Right lobe of liver (tissue), 6 donors: ENCODE measurements around the gene PGGT1B. TPM values are rescaled to one million over a fixed set of nuclear protein-coding genes. Genes with fewer than 3 reads are reported as not detected.

Experiments used
- ATAC-seq, 4 donors: fragments of 200-7000 bp; cut with Tn5 transposase; one replicate each; pipeline ENCODE4 v1.9.1; 2020; ENCODE audit warnings: mild to moderate bottlenecking in 4 of 4, moderate library complexity in 4 of 4
- DNase-seq, 3 donors: peaks; one replicate each; pipeline ENCODE4 v3.0.0-alpha.2; 2020
- H3K27ac ChIP-seq, 3 donors: fragments of 200-600 bp; one replicate each; pipeline ENCODE4 v1.8.0; 2022
- H3K27me3 ChIP-seq, 2 donors: fragments of 200-600 bp; one replicate each; pipeline ENCODE4 v1.8.0; 2022
- H3K36me3 ChIP-seq, 4 donors: fragments of 200-600 bp; sonication (generic) in 1 of 4; one replicate each; pipeline versions ENCODE4 v1.5.1 to v1.8.0; 2017 to 2022; ENCODE audit warnings: control low read depth in 1 of 4
- H3K4me1 ChIP-seq, 4 donors: fragments of 200-600 bp; sonication (generic) in 1 of 4; one replicate each; pipeline versions ENCODE4 v1.5.1 to v1.8.0; 2017 to 2022; ENCODE audit warnings: control low read depth in 1 of 4
- H3K4me3 ChIP-seq, 3 donors: fragments of 200-600 bp; one replicate each; pipeline ENCODE4 v1.8.0; 2022
- H3K9me3 ChIP-seq, 4 donors: fragments of 200-600 bp; sonication (generic) in 1 of 4; one replicate each; pipeline versions ENCODE4 v1.5.1 to v1.8.0; 2017 to 2022; ENCODE audit warnings: control low read depth in 1 of 4
- POLR2A ChIP-seq: fragments of 450-650 bp; IDR thresholded peaks from one replicate; pipeline ENCODE4 v1.6.1; 2017; ENCODE audit warnings: antibody characterized with exemption, mild to moderate bottlenecking
- WGBS: methylation state at CpG from one replicate; pipeline ENCODE4 v1.1.6; 2018; ENCODE audit warnings: low coverage, low lambda C conversion rate; ENCODE audit not compliant: insufficient coverage; ENCODE audit errors: missing lambda C conversion rate; 5-methylcytosine and 5-hydroxymethylcytosine counted together
- intact Hi-C, 2 donors: fragments of 100-400 bp; cut with DNase I; formaldehyde crosslinking; loops; one replicate each; pipeline versions ENCODE4 v1.11.2 to v1.14.1; 2022
- total RNA-seq, 6 experiments: library from RNA; depleted of rRNA in 2 of 6; stranded (reverse); fragments of >200 nt in 2 of 6; fragmentation: NEBNext Ultra II Directional in 3 of 6; extraction: Animal tissue kit (Norgen Biotek cat#: 25700) in 3 of 6; gene quantifications; one replicate each; pipeline versions ENCODE4 v1.1.0 to v1.2.4, GENCODE V29; 2016 to 2023
- TF ChIP-seq, protein P1 (sequence below), 4 donors: fragments of 200-600 bp in 3 of 4; fragments of 450-650 bp in 1 of 4; IDR thresholded peaks; one replicate each; pipeline versions ENCODE4 v1.5.1 to v1.8.0; 2016 to 2022; ENCODE audit warnings: antibody characterized with exemption in 4 of 4, mild to moderate bottlenecking in 2 of 4
- donor health status: DM: no; HTN: yes; CAD: no.
- donor health status: DM: no; HTN: no; CAD: no.
- donor health status: DM: no; HTN: no; CAD: no.
- donor health status: DM: no; HTN: yes; CAD: no.
- donor health status: DM: no; HTN: yes; CAD: no.

PGGT1B gene
- total RNA-seq, 6 experiments from 2014 or later: 7.1 to 29.3 (median 21.1) TPM

DNA sequence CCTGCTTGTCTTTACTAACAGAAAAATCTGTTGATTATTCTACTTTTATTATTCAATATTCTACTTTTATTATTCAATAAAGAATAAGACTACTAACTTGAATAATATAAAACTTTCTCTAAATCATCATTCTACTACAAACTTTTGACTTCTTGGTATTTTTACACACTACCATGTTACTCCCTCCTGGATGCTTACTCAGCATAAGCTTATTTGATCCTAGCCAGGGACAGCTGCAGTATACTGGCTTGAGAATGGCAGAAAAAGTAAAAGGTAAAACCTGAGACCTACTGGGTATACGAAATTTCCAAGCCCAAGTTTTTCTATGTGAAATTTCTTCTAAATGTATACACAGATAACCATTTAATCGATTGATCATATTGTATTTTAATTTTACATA lies 26.1 kb downstream of the PGGT1B start:
- H3K4me1 ChIP-seq: no peaks in the 10 kb centered on the region
- TF ChIP-seq, protein P1, sequence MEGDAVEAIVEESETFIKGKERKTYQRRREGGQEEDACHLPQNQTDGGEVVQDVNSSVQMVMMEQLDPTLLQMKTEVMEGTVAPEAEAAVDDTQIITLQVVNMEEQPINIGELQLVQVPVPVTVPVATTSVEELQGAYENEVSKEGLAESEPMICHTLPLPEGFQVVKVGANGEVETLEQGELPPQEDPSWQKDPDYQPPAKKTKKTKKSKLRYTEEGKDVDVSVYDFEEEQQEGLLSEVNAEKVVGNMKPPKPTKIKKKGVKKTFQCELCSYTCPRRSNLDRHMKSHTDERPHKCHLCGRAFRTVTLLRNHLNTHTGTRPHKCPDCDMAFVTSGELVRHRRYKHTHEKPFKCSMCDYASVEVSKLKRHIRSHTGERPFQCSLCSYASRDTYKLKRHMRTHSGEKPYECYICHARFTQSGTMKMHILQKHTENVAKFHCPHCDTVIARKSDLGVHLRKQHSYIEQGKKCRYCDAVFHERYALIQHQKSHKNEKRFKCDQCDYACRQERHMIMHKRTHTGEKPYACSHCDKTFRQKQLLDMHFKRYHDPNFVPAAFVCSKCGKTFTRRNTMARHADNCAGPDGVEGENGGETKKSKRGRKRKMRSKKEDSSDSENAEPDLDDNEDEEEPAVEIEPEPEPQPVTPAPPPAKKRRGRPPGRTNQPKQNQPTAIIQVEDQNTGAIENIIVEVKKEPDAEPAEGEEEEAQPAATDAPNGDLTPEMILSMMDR (IDR thresholded peaks at IDR 0.05): no peak
- no peak for TF ChIP-seq POLR2A
- DNase-seq: no peak
- no peak for ATAC-seq
- H3K4me3 ChIP-seq: no peak overlapping the region
- WGBS: 92% methylated on average over 2 of the region's 2 CpGs
- H3K27ac ChIP-seq: no peak overlapping the region
- H3K9me3 ChIP-seq: no peaks in the 10 kb centered on the region
- intact Hi-C loops: no loop called here
- peaks cover 0 to 20% (median 7%) of the 10 kb centered on the region in 4 donors for H3K36me3 ChIP-seq
- H3K27me3 ChIP-seq: no peaks in the 10 kb centered on the region

DNA sequence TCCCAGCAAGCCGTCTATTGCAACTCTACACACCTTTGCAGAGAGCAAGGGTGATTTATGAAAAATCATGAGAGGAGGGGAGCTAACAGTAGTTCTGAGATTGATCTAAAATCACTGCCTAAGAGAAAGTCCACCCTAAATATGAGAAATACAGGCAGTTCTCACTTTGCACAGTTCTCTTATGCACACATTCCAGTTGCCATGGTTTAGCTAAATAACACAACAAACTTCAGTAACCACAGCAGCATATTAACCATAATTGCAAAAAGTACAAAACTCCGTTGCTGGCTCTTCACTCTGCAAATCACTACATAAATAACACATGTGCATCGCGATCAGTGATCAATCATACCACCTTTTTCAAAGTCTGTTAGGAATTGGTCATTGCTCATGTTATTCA lies 31.1 kb downstream of the PGGT1B start:
- Histone ChIP-seq H3K9me3 (no peaks in the 10 kb centered on the region), H3K27ac (no peak overlapping the region), H3K4me1 (no peaks in the 10 kb centered on the region), H3K4me3 (no peak overlapping the region), H3K27me3 (no peaks in the 10 kb centered on the region), H3K36me3 (peaks cover 0 to 14% (median 0%) of the 10 kb centered on the region in 4 donors)
- 87% methylated on average over 4 of the region's 4 CpGs for WGBS
- ATAC-seq (no peak), DNase-seq (no peak)
- intact Hi-C loops: no loop called here
- TF ChIP-seq POLR2A: no peak
- TF ChIP-seq, protein P1 (IDR thresholded peaks at IDR 0.05): no peak

DNA sequence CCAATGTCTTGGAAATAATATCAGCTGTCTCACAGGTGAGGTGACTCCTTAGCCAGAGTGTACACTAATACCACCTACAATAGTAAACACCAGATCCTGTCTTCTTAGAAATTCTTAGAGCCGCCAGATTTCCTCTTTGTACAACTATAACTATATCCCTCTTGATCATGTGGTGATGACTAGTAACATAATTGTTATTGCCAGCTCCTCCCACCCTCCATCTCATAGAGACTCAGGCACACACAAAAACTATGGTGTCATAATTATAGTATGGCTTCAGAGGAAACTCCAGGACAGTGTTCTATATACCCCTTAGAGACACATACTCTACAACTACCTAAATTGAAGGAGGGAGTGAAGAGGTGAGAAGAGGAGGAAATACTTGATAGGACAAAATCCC lies 33.1 kb downstream of the PGGT1B start:
- H3K4me3 ChIP-seq: no peak overlapping the region
- no peaks in the 10 kb centered on the region for H3K9me3 ChIP-seq
- 100% methylated on average over 1 of the region's 1 CpG for WGBS
- TF ChIP-seq, protein P1 (IDR thresholded peaks at IDR 0.05): no peak
- no peak for TF ChIP-seq POLR2A
- no peak for DNase-seq
- intact Hi-C loops: no loop called here
- ATAC-seq: no peak
- H3K36me3 ChIP-seq: peaks cover 0 to 9% (median 0%) of the 10 kb centered on the region in 4 donors
- no peak overlapping the region for H3K27ac ChIP-seq
- no peaks in the 10 kb centered on the region for H3K27me3 ChIP-seq
- H3K4me1 ChIP-seq: no peaks in the 10 kb centered on the region

DNA sequence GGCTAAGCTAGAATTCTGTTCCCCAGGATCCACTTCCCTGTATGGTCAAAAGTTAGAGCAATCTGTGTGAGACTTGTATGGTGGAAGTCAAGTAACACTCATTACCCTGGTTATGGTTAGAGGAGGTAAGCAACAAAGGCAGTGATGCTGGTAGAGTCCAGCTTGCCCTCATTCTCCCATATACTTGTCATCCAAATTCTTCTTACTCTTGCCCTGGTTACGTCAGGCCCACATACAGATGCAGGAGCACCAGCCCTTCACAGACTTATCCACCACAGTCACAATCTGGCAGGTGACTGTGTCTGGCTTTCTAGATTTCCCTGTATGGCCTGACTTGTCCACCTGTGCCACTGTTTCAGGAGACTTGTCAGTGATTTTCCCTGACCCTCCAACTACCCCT lies 35.4 kb downstream of the PGGT1B start:
- Histone ChIP-seq H3K27ac (no peak overlapping the region), H3K4me1 (no peaks in the 10 kb centered on the region), H3K36me3 (peaks cover 0 to 9% (median under 1%) of the 10 kb centered on the region in 4 donors), H3K27me3 (no peaks in the 10 kb centered on the region), H3K4me3 (no peak overlapping the region), H3K9me3 (no peaks in the 10 kb centered on the region)
- WGBS: 100% methylated on average over 1 of the region's 1 CpG
- TF ChIP-seq, protein P1 (IDR thresholded peaks at IDR 0.05): no peak
- TF ChIP-seq POLR2A: no peak
- intact Hi-C loops: no loop called here
- DNase-seq: no peak
- no peak for ATAC-seq

DNA sequence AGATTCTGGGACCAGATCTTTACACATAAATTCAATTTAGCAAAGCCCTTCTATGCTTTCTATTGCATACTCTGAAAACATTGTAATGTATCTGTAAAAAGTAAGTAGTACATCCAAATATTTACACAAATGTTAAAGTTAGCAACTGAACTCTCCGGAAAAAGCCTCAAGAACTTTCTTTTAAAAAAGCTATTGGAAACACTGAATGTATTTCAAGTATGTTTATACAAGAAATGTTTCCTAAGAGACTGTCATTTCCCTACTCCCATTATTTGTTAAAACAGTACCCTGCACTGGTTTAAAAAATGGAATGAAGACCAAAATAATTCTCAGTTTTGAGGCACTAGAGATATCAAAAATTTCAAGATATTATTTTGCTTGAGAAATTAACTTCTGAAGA lies 48.1 kb downstream of the PGGT1B start:
- H3K36me3 ChIP-seq: no peaks in the 10 kb centered on the region
- no peaks in the 10 kb centered on the region for H3K9me3 ChIP-seq
- TF ChIP-seq POLR2A: no peak
- TF ChIP-seq, protein P1 (IDR thresholded peaks at IDR 0.05): no peak
- intact Hi-C loops: no loop called here
- no peak overlapping the region for H3K4me3 ChIP-seq
- peaks cover 0 to 4% (median 0%) of the 10 kb centered on the region in 4 donors for H3K4me1 ChIP-seq
- ATAC-seq (no peak), DNase-seq (no peak)
- H3K27ac ChIP-seq: no peak overlapping the region
- no peaks in the 10 kb centered on the region for H3K27me3 ChIP-seq
- WGBS: 59% methylated on average over 1 of the region's 1 CpG
